ENCODE results near the gene KMT2C.
A peak's percentile ranks its signal among the peaks of the same experiment; 100 is the strongest.
"Not testable (repeated sequence)": the region's sequence is repeated elsewhere in the genome, so short reads cannot be mapped to it uniquely, and the experiment has no call there.

Gene KMT2C

GRCh38 chr7:152399344-152399743 lies 36.5 kb downstream of the KMT2C start:
- DNase-seq: no peak

DNA sequence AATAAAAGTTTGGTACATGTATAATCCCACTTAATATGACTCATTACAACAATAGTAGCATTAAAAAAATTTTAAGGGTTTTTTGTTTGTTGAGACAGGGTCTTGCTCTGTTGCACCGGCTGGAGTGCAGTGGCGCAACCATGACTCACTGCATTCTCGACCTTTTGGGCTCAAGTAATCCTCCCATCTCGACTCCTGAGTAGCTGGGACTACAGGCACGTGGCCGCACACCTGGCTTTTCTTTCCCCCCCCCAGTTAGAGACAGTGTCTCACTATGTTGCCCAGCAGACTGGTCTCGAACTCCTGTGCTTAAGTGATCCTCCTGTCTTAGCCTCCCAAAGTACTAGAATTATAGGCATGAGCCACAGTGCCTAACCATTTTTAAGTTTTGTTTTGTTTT lies 40.7 kb downstream of the KMT2C start:
- no peak for DNase-seq

- DNase-seq: not testable (repeated sequence)
Observed at GRCh38 chr7:152394214-152394613, 41.6 kb downstream of the KMT2C start.

DNA sequence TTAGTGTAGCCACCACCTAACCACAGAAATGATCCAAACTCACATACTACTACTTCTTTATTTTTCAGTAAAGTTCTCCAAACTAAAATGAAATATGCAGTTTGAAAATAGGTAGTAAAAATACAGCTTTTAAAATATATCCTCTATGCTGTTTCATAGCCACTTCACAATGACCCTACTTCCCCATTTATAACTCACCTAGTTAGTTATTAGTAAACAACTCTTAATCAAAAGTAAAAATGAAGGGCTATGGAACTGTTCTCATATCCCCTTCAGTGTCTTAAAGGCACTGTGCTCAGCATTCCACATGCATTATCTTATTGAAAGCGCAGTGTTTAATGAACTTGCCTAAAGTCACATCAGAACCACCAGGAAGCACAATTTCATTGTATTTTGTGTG lies 43.5 kb downstream of the KMT2C start:
- no peak for DNase-seq

DNA sequence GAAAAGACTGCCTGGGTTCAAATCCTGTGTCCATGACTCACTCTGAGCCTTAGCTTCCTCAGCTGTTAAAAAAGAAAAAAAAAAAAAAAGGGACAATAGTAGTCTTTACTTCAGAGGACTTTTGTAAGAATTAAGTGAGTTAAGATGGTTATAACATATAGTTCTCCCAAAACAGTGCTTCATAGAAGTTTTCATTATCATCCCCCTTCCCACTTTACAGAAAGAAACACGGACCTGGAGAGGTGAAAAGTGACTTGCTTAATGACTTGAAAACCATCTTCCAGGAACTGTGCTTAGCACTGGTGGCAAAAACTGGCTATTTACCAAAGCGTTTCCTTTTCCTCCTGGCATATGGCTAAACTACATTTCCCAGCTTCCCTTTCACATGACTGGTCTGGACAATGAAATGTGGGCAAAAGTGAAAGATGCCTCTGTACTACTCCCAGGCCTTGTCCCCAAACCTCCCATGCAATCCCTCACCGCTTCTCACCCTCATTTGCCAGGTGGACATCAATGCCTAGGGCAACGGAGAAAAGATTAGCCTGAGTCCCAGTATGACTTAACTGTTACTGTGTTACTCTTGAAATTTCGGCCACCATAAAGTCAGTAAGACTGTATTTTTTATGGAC lies 49.6 kb downstream of the KMT2C start:
- DNase-seq: not testable (repeated sequence)

GRCh38 chr7:152384235-152385200 lies 51.3 kb downstream of the KMT2C start:
- DNase-seq: not testable (repeated sequence)

DNA sequence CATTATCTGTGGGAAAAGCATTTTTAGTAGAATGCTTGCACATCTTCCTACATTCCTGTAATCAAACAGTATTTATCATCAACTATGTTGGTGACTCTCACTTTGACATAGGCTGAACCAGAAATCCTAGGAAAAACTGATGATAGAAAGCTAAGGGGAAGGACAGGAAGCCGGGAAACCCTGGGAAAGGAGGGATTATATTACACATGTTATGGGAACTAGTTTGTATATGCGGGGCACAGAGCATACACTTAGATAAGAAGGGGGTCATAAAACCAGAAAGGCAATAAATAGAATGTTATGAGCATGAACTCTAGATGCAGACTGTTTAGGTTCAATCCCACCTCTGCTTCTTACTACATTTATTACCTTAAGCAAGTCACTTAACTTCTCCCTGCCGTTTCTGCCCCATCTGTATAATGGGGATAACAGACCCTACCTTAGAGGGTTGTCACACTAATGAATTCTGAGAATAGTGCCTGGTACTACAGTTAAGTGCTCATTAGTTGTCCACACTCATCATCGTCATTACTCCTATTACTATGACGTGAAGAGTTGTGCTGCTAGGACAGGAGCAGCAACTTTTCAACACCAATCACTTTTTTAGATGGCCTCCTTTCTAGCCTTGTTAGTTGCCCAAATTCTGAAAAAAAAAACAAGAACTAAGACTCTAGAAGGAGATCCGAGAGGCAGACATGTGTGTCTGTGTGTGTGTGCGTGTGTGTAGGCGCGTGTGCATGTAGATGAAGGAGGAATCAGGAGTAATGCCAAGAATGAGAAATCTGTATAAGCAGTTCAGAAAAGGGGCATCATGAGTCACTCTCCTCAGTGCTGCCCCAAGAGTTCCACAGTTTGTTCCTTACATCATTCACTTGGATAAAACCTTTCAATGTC lies 52.2 kb downstream of the KMT2C start:
- DNase-seq: no peak

- DNase-seq: peak; percentile 22 to 37
Observed at GRCh38 chr7:152382244-152382643, 53.6 kb downstream of the KMT2C start.

DNA sequence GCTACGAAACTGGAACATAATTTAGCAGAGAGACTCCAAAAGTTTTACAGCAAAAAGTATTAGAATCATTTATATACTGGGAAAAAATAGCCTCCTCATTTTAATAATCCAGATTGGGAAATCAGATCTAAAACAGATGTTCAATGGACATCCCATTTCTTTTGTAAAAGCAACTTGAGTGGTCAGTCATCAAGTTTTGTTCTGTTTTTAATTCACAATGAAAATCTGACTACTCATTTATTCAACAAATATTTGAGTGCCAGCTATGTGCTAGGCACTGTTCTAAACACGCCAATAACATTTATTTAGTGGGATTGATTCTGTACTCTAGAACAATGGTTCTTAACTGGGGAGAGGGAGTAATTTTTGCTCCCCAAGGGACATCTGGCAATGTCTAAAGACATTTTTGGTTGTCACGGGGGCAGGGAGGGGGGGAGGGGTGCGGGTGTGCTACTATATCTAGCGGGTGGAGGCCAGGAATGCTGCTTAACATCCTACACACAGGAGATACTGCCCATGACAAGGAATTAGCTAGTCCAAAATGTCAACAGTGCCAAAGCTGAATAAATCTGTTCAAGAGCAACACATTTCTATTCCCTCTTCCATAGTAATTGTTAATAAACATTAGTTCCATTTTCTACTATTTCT lies 54.7 kb downstream of the KMT2C start:
- DNase-seq: not testable (repeated sequence)

DNA sequence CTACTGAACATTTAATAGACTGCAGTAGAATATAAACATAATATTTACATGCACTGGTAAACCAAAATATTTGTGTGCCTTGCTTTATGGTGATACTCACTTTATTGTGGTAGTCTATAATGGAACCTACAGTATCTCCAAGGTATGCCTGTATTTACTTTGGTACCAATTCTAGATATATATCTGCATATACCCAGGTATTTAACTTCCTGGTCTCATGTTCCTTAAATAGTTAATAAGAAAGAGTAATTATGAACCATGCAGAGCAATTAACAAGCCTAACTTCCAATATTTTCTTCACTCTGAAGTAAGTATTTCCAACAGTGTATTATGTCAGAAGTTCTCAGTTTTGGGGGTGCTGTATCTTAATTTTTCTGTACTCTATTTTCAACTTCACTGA lies 57.3 kb downstream of the KMT2C start:
- DNase-seq: not testable (repeated sequence)

DNA sequence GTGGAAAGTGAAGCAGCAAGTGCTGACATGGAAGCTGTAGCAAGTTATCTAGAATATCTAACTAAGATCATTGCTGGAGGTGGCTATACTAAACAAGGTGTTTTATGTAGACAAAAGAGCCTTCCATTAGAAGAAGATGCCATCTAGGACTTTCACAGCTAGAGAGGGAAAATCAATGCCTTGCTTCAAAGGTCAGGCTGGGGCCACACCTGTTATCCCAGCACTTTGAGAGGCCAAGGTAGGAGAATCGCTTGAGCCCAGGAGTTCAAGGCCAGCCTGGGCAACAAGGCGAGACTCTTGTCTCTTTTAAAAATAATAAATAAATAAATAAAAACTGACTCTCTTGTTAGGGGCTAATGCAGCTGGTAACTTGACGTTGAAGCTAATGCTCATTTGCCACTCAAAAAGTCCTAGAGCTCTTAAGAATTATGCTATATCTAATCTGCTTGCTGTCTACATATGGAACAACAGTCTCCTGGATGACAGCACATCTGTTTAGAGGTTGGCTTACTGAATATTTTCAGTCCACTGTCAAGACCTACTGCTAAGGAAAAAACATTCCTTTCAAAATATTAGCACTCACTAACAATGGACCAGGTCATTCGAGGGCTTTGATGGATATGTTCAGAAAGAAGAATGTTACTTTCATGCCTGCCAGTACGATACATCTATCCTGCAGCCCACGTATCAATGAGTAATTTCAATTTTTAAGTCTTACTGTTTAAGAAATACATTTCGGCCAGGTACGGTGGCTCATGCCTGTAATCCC lies 58.9 kb downstream of the KMT2C start:
- DNase-seq: not testable (repeated sequence)

- no peak for DNase-seq
Observed at GRCh38 chr7:152370297-152370696, 65.5 kb downstream of the KMT2C start.

GRCh38 chr7:152369518-152369917 lies 66.3 kb downstream of the KMT2C start:
- DNase-seq: no peak

GRCh38 chr7:152367170-152367569 lies 68.6 kb downstream of the KMT2C start:
- DNase-seq: no peak

GRCh38 chr7:152366662-152367061 lies 69.1 kb downstream of the KMT2C start:
- DNase-seq: no peak

DNA sequence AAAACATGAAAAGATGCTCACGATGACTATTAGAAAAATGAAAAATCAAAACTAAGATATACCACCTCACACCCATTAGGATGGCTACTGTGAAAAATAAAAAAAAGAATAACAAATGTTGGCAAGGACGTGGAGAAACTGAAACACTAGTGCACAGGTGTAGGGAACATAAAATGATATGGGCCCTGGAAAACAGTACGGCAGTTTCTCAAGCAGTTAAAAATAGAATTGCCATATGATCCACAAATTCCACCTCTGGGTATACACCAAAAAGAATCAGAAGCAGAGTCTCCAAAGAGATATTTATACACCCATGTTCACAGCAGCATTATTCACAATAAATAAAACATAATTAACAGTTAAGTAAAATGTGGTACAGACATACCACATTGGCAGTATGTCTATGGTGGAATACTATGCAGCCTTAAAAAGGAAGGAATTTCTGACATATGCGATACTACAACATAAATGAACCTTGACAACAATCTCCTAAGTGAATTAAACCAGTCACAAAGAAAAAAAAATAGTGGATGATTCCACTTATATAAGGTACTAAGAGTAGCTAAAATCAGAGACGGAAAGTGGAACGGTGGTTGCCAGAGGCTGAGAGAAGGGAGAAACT lies 69.7 kb downstream of the KMT2C start:
- DNase-seq: no peak

DNA sequence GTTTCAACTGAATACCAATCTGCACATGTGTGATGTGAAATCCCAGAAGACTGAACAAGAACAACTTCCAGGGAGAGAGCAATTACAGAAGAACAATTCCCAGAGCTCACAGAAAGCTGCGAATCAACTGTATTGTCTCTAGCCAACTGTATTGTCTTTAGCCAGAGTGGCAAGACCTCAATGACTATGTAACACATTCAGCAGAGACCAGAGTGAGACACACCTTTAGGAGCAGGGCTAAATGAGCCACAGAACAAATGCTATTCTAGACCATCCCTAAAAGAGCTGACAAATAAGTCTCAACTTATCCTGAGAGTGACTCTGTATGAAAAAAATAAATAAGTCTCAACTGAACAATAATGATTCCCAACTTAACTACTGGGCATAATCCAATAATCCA lies 72.0 kb downstream of the KMT2C start:
- no peak for DNase-seq

DNA sequence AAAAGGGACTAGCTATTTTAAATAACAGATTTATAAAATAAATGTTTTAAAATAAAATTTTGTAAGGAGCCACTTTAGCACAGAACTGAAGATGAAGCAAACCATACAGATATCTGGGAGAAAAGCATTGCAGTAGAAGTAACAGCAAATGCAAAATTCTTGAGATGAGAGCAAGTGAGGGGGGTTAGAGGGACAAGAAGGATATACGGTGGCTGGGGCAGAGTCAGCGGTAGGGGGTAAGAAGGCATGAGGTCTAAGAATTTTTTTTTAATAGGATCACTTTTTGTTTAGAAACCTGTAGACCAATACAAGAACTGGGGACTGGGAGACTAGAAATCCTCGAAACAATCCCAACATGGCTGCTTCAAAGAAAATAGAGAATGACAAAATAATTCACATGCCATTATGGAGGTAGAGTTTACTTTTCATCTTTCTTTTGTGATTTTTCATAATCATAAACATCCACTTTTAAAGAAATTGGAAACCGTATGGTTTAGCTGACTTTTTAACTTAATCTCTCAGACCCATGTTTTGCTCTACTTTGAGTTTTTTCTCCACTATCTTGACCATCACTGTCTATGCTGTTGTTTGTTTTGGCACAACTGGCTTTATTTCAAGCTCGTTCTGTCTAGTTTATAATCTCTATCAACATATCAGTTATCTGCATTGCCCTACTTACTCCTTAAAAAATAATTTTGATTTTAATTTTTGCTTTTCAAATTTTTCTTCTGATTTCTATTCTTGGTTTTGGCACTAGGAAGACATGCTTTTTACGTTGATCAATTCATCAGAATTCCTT lies 73.5 kb downstream of the KMT2C start:
- DNase-seq: no peak

GRCh38 chr7:152355474-152356057 lies 80.2 kb downstream of the KMT2C start:
- no peak for DNase-seq

GRCh38 chr7:152354061-152354460 lies 81.7 kb downstream of the KMT2C start:
- DNase-seq: no peak

All from activated CD4-positive, alpha-beta T cell treated with anti-CD3 and anti-CD28 coated beads, Interleukin-2, amount 50 U/mL, for 48 hours (primary cell).